Activated naive CD8-positive, alpha-beta T cell treated with anti-CD3 and anti-CD28 coated beads, Interleukin-2, amount 50 U/mL, for 16 hours (primary cell): Measurements from ENCODE around the gene FZD7.
A peak's percentile ranks its signal among the peaks of the same experiment; 100 is the strongest.

Experiments used
- DNase-seq: peaks from one replicate; pipeline ENCODE4 v3.0.0-alpha.2; 2020; ENCODE audit warnings: low read depth, low spot score

FZD7 gene

DNA sequence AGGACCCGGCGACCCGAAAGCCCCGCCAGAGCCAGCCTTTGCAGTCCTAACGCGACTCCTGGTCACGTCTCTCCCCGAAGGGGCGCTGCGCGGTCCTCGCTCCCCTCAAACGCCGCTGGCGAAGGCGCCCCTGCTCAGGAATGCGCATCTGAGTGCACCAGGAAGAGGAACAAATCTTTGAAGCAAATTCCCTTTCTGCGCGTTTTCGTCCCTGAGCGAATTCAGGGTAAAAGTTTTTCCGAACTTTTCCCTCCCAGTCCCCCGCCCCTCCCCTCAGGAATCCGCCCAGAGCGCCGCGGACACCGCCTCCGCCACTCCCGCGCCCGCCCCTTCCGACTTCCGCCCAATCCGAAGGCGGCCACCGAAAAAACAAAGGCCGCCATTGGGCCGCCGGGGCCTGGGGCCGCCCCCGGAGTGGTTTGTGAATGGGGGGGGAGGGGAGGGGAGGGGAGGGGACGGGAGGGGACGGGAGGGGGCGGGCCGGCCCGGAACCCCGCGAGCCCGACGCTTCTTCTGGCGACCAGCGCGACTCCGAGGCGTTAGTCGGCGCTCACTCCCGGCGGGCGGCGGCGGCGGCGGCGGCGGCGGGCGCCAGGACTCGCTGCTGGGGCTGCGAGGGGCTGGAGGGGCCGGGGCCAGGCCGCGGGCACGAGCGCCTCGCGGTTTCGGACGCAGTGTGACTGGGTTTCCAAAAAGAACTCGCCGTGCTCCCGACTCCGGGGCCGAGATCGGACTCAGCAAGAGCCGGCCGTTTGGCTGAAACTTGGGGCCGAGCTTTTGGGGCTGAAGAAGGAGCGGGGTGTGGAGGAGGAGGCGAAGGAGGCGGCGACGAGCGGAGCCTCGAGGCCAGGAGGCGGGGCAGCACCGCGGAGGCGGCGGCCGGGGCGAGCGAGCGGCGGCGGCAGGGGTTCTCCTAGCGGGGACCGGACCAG lies at the start of gene FZD7:
Gene FZD7 (plus strand): TSS at position 539 of the 932 bp plus-strand sequence. CDS start 793 bp downstream, outside the sequence.
- DNase-seq: peak; percentile 64

GRCh38 chr2:201984333-201984732 lies 49.3 kb upstream of the FZD7 start:
- no peak for DNase-seq

- no peak for DNase-seq
Measured at GRCh38 chr2:201984800-201985525, 48.7 kb upstream of the FZD7 start.

DNA sequence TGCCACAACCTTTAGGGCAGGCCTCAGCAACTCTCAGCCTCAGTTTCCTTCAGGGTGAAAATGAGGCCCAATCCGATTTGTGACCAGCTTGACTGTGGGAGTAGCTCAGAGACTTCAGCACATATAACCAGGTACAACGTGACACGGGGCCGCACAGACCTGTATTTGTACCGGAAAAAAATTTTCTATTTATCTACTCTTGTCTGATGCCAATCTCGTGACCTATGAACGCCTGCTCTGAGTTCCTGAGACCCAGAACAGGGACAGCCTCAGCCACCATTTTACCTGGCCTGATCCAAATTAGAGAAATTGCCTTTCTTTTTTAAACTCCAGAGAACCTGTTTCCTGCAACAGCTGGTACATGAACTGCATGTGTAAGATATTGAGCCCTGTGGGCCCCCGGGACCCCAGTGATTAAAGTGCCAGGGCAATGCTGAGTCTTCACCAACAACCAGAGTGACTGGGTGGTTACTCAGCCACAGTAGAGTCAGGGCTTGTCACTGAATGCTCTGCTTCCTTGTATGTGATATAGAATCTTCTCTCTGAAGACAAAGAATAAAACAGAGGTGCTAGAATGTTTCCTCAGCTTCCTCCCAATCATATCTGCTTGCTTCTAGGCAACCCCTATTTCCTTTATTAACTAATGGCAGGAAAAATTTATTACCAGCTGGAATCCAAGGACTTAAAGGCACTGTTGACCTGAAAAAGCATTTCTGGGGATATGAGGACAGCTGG lies 47.8 kb upstream of the FZD7 start:
- DNase-seq: no peak

DNA sequence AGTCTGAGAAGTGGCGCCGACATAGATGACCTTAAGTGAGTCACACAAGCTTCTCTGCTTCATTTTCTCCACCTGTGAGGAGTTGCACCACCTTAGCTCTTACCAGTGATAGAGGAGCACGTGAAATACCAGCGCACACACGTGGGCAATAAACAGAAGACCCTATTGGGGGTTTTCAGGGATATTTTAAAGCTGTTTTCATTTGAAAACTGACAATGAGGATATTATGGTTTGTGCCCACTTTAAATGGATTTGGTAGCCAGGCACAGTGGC lies 47.3 kb upstream of the FZD7 start:
- DNase-seq: no peak

DNA sequence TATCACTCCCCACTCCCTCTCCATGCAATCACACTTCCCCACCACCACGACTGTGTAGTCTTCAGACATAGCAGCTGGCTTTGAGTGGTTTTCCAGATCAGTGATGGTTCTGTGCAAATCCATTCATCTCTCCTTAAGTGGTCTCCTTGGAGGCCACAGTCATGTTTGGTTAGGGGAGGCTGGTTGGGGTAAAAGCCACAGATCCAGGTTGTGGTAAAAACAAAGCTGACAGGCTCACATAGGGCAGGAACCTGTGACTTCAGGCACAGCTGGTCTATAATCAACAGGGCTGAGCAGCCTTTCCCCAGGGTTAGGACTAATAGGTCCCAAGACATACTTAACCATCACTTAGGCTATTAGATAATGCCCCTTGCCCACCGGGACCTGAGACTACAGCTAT lies 46.2 kb upstream of the FZD7 start:
- DNase-seq: no peak

- DNase-seq: no peak
Measured at GRCh38 chr2:201990069-201990468, 43.6 kb upstream of the FZD7 start.

GRCh38 chr2:201992960-201993359 lies 40.7 kb upstream of the FZD7 start:
- DNase-seq: no peak

- no peak for DNase-seq
Measured at GRCh38 chr2:201994973-201995638, 38.5 kb upstream of the FZD7 start.

DNA sequence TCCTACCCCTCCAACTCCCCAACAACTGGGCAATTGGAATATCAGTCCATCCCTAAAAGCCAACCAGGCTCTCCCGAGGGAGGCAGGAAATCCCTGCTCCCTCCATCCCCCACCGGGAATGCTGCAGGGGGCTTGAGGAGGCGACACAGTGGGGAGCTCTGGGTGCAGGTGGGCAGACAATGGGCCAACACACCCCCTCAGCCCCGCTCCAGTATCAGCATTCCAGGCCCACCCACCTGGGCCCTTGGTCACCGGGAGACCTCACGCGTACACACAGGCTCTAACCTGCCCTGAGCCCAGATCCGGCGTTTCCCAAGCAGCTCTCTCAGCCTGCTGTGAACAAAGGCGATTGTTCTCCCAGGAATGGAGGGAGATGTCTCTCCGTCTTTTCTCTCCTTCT lies 37.6 kb upstream of the FZD7 start:
- no peak for DNase-seq

DNA sequence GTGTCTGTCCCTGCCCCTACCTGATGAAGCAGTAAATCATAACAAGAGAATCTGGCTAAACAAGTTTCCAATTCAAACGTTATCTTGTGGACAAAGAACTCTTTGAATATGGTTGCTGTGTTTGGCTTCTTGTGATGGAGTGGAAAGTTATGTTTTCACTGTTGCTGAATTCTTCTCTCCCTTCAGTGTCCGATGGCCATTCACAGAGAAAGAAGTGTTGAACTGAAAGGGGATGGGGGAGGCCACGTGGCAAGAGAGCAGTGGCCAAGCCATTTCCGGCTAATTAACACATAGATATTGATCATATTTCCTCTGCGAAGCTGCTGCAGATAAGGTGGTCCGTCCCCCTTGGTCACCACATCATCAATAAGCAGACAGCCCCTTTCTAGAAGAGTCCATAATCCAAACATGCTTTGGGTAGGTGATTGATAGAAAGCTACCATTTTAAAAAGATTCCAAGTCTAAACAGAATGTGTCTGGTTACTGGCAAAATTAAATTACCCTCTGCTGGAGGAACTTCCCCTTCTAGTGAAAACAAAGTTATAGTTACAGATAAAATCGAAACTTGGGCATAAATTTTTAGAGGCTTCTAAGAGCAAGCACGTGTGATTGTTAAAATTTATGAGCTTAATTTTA lies 36.9 kb upstream of the FZD7 start:
- DNase-seq: no peak

GRCh38 chr2:201999279-201999678 lies 34.4 kb upstream of the FZD7 start:
- no peak for DNase-seq

GRCh38 chr2:202001826-202002225 lies 31.8 kb upstream of the FZD7 start:
- no peak for DNase-seq

DNA sequence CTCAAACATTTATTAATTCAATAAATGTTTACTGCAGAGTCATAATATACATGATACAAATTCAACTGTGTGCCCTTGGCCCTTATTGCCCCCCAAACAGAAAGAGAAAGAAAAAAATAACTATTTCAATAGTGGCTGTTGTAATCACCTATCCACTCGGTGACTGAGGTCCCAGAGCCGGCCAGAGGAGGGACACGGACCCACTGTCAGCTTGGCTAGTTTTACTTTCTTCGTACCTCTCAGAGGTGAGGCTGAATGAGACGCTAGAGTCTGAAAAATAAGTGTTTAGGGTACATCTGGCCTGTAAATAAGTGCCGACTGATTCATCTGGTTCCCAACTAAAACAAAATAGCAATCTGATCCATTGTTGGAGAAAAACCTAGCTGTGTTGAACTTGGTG lies 31.3 kb upstream of the FZD7 start:
- DNase-seq: no peak

DNA sequence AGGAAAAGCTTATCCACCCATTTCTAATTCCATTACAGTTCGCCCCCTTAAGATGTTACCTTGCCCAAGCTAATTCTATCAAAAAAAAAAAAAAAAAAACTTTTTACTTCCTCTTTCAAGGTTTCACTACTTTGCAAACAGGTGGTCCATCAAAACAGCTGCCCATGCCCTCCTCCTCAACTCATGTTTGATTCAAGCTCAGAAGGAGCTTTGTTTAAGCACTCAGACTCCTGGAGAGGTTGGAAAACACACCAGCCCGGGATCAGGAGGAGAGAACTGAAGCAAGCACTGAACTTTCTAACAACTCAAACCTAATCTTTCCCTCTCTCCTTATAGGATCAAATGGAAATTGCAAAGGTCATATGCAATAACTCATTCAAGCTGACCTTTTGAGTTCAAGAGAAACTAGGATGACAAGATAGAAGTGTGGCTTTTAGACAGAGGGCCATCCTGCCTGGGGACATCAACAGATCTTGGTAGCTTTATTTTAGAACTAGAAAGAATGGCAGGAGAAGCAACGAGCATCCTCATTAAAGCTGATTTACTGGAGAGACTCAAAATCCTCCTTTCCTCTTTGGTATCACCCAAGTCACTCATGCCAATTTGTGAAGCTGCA lies 28.3 kb upstream of the FZD7 start:
- no peak for DNase-seq

DNA sequence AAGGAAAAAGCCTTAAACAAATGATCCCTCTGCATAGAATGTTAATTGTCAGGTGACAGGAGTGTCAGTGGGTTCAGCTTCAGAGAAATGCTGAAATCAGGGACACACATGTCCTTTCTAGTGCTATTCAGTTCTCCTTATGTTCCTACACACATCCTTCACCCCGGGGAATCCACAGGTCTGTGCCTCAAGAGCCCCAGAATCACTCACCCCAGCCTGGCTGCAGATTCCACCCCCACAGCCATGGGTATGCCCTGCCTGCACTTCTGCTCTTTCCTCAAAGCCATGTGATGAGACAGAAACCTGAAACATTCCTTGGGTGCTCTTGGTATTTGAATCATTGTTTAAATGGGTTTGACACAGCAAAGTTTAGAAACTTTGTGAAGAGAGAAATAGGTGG lies 27.4 kb upstream of the FZD7 start:
- no peak for DNase-seq

GRCh38 chr2:202007015-202007982 lies 26.4 kb upstream of the FZD7 start:
- no peak for DNase-seq

GRCh38 chr2:202007983-202008354 lies 25.7 kb upstream of the FZD7 start:
- DNase-seq: no peak

GRCh38 chr2:202009019-202009481 lies 24.6 kb upstream of the FZD7 start:
- DNase-seq: no peak

GRCh38 chr2:202009581-202009980 lies 24.1 kb upstream of the FZD7 start:
- DNase-seq: no peak
